GM23338 (cell line): ENCODE results near the gene KNG1. TPM values are rescaled to one million over a fixed set of nuclear protein-coding genes. Genes with fewer than 3 reads are reported as not detected.

Source experiments
- ATAC-seq: fragments of 200-7000 bp; cut with Tn5 transposase; 3 replicates; pipeline ENCODE4 v1.9.1; 2020
- DNase-seq: peaks from one replicate; pipeline ENCODE4 v3.0.0-alpha.2; 2015; ENCODE audit warnings: low spot score
- H2AFZ ChIP-seq: fragments of 200-600 bp; sonication (generic); 2 replicates; pipeline ENCODE4 v1.8.0; 2016; ENCODE audit warnings: antibody characterized with exemption, mild to moderate bottlenecking, moderate library complexity
- H3F3A ChIP-seq: fragments of 200-600 bp; sonication (generic); replicated peaks from 2 replicates; pipeline ENCODE4 v1.8.0; 2017; ENCODE audit warnings: antibody characterized with exemption, mixed run types, low read depth
- H3K27ac ChIP-seq: fragments of 200-600 bp; sonication (generic); 2 replicates; pipeline ENCODE4 v1.6.1; 2016; ENCODE audit warnings: low read depth
- H3K27me3 ChIP-seq: fragments of 200-600 bp; sonication (generic); 2 replicates; pipeline ENCODE4 v1.8.0; 2016; ENCODE audit warnings: mild to moderate bottlenecking, mixed run types, moderate library complexity; ENCODE audit not compliant: insufficient read depth
- H3K36me3 ChIP-seq: fragments of 200-600 bp; sonication (generic); 2 replicates; pipeline ENCODE4 v1.8.0; 2016; ENCODE audit warnings: mild to moderate bottlenecking; ENCODE audit not compliant: insufficient read depth
- H3K4me1 ChIP-seq: fragments of 200-600 bp; sonication (generic); 2 replicates; pipeline ENCODE4 v1.8.0; 2016; ENCODE audit warnings: mild to moderate bottlenecking, moderate library complexity; ENCODE audit not compliant: insufficient read depth
- H3K4me2 ChIP-seq: fragments of 200-600 bp; sonication (generic); 2 replicates; pipeline ENCODE4 v1.7.1; 2017; ENCODE audit warnings: mixed run types
- H3K4me3 ChIP-seq: fragments of 200-600 bp; sonication (generic); 2 replicates; pipeline ENCODE4 v1.6.1; 2016; ENCODE audit warnings: mixed run types
- H3K79me2 ChIP-seq: fragments of 200-600 bp; sonication (generic); replicated peaks from 2 replicates; pipeline ENCODE4 v1.8.0; 2017; ENCODE audit warnings: mild to moderate bottlenecking; ENCODE audit not compliant: insufficient read depth
- H3K9me2 ChIP-seq: fragments of 200-600 bp; sonication (generic); 2 replicates; pipeline ENCODE4 v1.8.0; 2017; ENCODE audit not compliant: insufficient read depth
- H4K20me1 ChIP-seq: fragments of 200-600 bp; sonication (generic); replicated peaks from 2 replicates; pipeline ENCODE4 v1.8.0; 2017; ENCODE audit warnings: mild to moderate bottlenecking; ENCODE audit not compliant: insufficient read depth
- H3K27ac Mint-ChIP-seq: 2 replicates; pipeline ENCODE4 v1.8.0; 2020; ENCODE audit warnings: inconsistent platforms, mild to moderate bottlenecking, moderate library complexity, mixed read lengths
- H3K27me3 Mint-ChIP-seq: 3 replicates; pipeline ENCODE4 v1.8.0; 2022; ENCODE audit warnings: low read depth, mild to moderate bottlenecking, moderate library complexity, mixed read lengths, inconsistent platforms; ENCODE audit not compliant: insufficient read depth, poor library complexity
- H3K36me3 Mint-ChIP-seq: 3 replicates; pipeline ENCODE4 v1.8.0; 2021; ENCODE audit warnings: low read depth, mild to moderate bottlenecking, inconsistent platforms, moderate library complexity, mixed read lengths
- H3K4me1 Mint-ChIP-seq: 3 replicates; pipeline ENCODE4 v1.8.0; 2020; ENCODE audit warnings: mild to moderate bottlenecking, inconsistent platforms, mixed read lengths
- H3K4me3 Mint-ChIP-seq: 3 replicates; pipeline ENCODE4 v1.8.0; 2021; ENCODE audit warnings: moderate library complexity, mild to moderate bottlenecking, inconsistent platforms, mixed read lengths
- H3K9me3 Mint-ChIP-seq: 3 replicates; pipeline ENCODE4 v1.8.0; 2020; ENCODE audit warnings: moderate library complexity, mild to moderate bottlenecking, inconsistent platforms, mixed read lengths
- CTCF ChIP-seq, 2 experiments: fragments of 200-600 bp in 1 of 2; sonication (generic) in 1 of 2; conservative IDR thresholded peaks; 2 replicates each; pipeline versions ENCODE4 v1.5.1 to v1.6.1; 2016 to 2017; ENCODE audit warnings: antibody characterized with exemption in 2 of 2, low read depth in 2 of 2, mild to moderate bottlenecking in 2 of 2, moderate library complexity in 1 of 2
- EZH2phosphoT487 ChIP-seq: fragments of 200-600 bp; sonication (generic); IDR thresholded peaks from one replicate; pipeline ENCODE4 v1.8.1; 2018; ENCODE audit warnings: antibody characterized with exemption; ENCODE audit not compliant: unreplicated experiment
- JUNB ChIP-seq: IDR thresholded peaks from one replicate; pipeline ENCODE4 v1.6.1; 2016; ENCODE audit warnings: antibody characterized with exemption; ENCODE audit not compliant: unreplicated experiment
- POLR2AphosphoS5 ChIP-seq: IDR thresholded peaks from 2 replicates; pipeline ENCODE4 v1.6.1; 2016; ENCODE audit warnings: antibody characterized with exemption, low read depth
- REST ChIP-seq: IDR thresholded peaks from one replicate; pipeline ENCODE4 v1.6.1; 2018; ENCODE audit warnings: antibody characterized with exemption; ENCODE audit not compliant: unreplicated experiment
- STAT1 ChIP-seq: IDR thresholded peaks from one replicate; pipeline ENCODE4 v1.6.1; 2016; ENCODE audit warnings: antibody characterized with exemption; ENCODE audit not compliant: unreplicated experiment
- ZNF114 ChIP-seq: fragments of 250-450 bp; sonication (Bioruptor Pico); IDR thresholded peaks from 2 replicates; pipeline ENCODE4 v1.5.0; 2020; ENCODE audit warnings: mild to moderate bottlenecking, moderate library complexity
- ZNF331 ChIP-seq: fragments of 250-450 bp; sonication (Bioruptor Pico); IDR thresholded peaks from 2 replicates; pipeline ENCODE4 v1.5.0; 2020; ENCODE audit warnings: low read depth, mild to moderate bottlenecking, moderate library complexity
- polyA plus RNA-seq: library from polyadenylated mRNA; unstranded; fragments of >200 nt; fragmentation: Nextera tagmentation; extraction: Ambion mirVana; gene quantifications from 2 replicates; pipeline ENCODE4 v1.2.1, GENCODE V29; 2016
- total RNA-seq: library from RNA; depleted of rRNA; stranded (reverse); fragments of >200 nt; shearing (Covaris generic); gene quantifications from 2 replicates; pipeline ENCODE4 v1.2.3, GENCODE V29; 2014

The KNG1 gene
- total and polyA plus RNA-seq, 2 experiments from 2014 or later = 0.49 TPM; not detected in 1

GRCh38 chr3:186787642-186788481 lies 70.7 kb downstream of the KNG1 start:
- Histone ChIP-seq H3K27me3 (no peaks in the 10 kb centered on the region), H3K27ac (peak overlapping the region; percentile 100), H3K4me2 (peak overlapping the region; percentile 99; the same call in 1 of the 2 replicates), H2AFZ (no peak overlapping the region), H3K4me1 (peaks cover 8% of the 10 kb centered on the region), H3K4me3 (peak overlapping the region; percentile 99), H3K36me3 (peaks cover 72% of the 10 kb centered on the region), H3F3A (peaks cover 89% of the 10 kb centered on the region), H3K9me2 (no peaks in the 10 kb centered on the region), H4K20me1 (peaks cover 48% of the 10 kb centered on the region), H3K79me2 (peaks cover 49% of the 10 kb centered on the region)
- TF ChIP-seq REST (no peak), ZNF114 (CRISPR knock-in tag) (no peak), CTCF (conservative IDR thresholded peaks at IDR 0.05; ENCODE audit: low read depth in 2 of 2) (no peak), POLR2AphosphoS5 (peak; percentile 26; the same call in 1 of the 2 replicates), JUNB (no peak), ZNF331 (no peak), EZH2phosphoT487 (no peak), STAT1 (no peak)
- peaks cover 19% of the 10 kb centered on the region for H3K4me1 Mint-ChIP-seq
- peak overlapping the region; percentile 64 for H3K27ac Mint-ChIP-seq
- DNase-seq (no peak), ATAC-seq (no peak)
- peaks cover 12% of the 10 kb centered on the region for H3K9me3 Mint-ChIP-seq
- peaks cover 42% of the 10 kb centered on the region for H3K27me3 Mint-ChIP-seq
- peak overlapping the region; percentile 99 for H3K4me3 Mint-ChIP-seq
- H3K36me3 Mint-ChIP-seq = peaks cover 98% of the 10 kb centered on the region
